ENCODE data around the gene STK32B.

Gene STK32B

GRCh38 chr4:5452156-5452555 lies 400.9 kb downstream of the STK32B start:
- FAIRE-seq: no peak

DNA sequence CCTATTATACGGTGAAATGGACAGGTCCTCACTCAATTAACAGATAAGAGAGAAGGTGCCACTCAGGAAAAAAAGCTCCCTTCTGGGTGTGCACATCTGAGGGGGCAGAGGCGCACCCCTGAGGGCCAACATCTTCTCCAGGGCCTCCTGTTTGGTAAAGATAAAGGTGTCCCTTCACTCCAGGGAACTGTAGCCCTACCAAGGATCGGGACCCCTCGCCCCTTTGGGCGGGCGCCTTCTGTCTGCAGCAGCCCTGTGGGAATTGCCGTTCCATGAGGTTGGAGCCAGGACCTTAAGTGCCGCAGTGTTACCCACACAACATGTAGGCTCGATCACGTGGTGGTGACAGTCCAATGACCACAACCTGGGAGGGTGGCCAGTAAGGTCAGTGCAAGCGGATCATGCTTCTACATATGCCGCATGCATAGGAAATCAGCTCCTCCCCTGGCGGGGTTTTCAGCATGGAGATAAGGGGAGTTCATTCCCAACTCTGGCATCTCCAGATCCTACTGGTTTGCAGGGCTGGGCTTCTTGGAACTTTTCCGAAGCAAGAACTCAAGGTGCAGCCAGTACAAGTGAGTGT lies 403.8 kb downstream of the STK32B start:
- no peak for FAIRE-seq

GRCh38 chr4:5456296-5456845 lies 405.1 kb downstream of the STK32B start:
- FAIRE-seq: no peak

DNA sequence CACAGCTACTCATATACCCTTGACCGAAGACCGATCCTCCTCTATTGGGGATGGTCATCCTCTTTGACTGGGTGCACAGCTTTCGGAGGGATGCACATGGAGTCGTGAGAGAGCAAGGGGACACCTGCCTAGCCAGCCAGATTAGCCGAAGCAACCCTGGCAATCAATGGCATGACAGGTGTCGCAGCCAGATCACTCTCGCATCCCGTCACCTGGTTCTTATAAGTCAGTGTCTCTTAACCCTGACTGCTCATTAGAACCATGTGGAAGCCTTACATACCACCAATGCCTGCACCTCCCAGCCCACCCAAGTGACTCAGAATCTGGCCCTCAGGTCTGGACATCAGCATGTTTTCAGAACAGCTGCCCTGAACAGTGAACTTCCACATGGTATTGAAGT lies 407.4 kb downstream of the STK32B start:
- no peak for FAIRE-seq

DNA sequence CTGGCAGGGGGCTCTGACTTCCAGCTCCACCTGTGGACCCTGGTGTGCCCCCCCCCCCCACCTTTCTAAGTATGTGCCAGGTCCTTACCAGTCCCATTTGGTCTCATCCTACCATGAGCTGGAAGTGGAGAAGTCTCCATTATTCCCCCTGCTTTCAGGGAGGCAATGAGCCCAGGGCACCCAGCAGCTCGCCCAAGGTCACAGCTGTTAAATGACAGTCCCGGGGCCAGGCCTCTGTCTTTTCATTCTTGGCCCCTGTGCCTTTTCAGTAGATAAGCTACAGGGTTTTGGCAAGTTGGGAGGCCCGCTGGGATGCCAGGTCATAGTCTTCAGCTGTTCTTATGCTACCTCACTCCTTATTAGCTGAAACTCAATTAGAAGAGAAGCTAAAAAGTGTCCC lies 408.0 kb downstream of the STK32B start:
- no peak for FAIRE-seq

DNA sequence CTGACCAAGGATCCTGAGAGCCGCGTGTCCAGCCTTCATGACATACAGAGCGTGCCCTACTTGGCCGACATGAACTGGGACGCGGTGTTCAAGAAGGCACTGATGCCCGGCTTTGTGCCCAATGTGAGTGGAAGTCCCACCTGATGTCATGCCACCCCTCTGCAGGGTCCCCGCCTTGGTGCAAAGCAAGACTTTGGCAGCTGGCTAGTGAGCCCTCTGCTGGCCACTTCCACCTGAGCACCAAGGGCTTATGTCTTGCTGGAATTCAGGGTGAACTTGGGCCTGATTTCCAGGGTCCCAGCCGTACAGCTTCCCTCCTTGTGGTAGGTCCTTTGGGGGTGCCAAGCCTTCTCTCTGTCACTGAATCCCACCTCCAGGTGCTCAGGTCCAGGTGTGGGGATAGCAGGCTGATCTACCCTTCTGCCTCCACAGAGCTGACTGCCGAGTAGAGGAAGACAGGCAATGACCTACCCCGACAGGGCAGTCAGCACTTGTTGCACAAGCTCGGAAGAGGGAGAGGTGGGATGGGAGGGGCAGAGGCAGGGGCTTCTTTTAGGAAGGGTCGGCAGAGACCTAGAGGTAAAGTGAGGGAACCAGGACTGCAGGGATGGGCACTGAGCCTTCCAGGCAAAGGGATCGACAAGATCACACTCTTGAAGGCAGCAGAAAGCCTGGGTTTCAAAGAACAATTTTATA lies 409.0 kb downstream of the STK32B start:
- no peak for FAIRE-seq

GRCh38 chr4:5461477-5461876 lies 410.2 kb downstream of the STK32B start:
- no peak for FAIRE-seq

GRCh38 chr4:5462254-5462835 lies 411.1 kb downstream of the STK32B start:
- no peak for FAIRE-seq

DNA sequence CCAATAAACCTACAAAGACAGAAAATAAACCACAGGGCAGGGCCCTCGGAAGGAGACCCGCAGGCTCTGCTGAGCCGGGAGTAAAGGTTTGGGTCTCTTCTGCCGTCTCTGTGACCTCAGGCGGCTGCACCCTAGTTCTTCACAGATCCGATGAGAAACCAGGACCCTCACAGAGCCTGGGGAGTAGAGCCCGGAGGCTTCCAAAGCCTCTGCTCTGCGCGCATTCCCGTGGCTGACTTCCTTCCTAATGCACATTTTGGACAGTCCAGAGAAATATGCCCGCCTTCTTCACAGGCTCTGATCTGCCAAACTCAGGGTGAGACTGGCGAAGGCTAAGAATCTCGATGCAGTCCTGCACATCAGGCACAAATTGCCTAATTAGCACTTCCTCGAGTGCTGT lies 411.6 kb downstream of the STK32B start:
- FAIRE-seq: no peak

- no peak for FAIRE-seq
These were observed 412.1 kb downstream of the STK32B start for GRCh38 chr4:5463361-5463760.

- FAIRE-seq: no peak
These were observed 412.8 kb downstream of the STK32B start for GRCh38 chr4:5463936-5464650.

- no peak for FAIRE-seq
These were observed 414.2 kb downstream of the STK32B start for GRCh38 chr4:5465529-5465928.

GRCh38 chr4:5465956-5466355 lies 414.7 kb downstream of the STK32B start:
- no peak for FAIRE-seq

- FAIRE-seq: no peak
These were observed 415.8 kb downstream of the STK32B start for GRCh38 chr4:5467111-5467510.

GRCh38 chr4:5469151-5469775 lies 418.0 kb downstream of the STK32B start:
- FAIRE-seq: no peak

- no peak for FAIRE-seq
These were observed 418.6 kb downstream of the STK32B start for GRCh38 chr4:5469861-5470260.

GRCh38 chr4:5470318-5471198 lies 419.3 kb downstream of the STK32B start:
- FAIRE-seq: no peak

DNA sequence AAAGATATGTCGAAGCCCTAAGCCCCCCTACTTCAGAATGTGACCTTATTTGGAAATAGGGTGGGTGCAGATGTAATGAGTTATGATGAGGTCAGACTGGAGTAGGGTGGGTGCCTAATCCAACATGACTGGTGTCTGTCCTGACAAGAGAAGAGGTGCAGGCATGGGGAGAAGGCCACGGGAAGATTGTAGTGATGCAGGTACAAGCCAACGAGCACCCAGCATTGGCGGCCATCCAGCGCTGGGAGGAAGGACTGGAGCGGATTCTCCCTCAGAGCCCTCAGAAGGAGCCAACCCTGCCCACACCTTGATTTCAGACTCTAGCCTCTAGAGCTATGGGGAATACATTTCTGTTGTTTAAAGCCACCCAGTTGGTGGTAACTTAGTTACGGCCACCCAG lies 419.9 kb downstream of the STK32B start:
- FAIRE-seq: no peak

DNA sequence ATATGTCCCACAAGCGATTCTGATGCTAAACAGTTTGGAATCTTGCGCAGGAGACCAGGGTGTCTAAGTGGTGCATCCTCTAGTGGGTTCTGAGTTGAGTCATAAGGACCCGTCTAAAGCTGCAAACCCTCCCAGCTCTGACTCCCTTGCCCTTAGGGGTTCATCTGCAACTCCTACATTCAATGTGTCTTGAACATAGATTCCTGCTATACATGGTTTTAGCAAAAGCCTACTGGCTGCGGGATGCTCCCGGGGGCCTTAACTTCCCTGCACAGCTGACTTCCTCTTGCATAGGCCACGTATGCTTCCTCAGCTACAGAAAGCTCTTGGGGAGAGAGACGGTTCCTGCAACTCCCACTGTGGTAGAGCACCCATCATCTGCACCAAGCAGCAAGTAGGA lies 420.4 kb downstream of the STK32B start:
- FAIRE-seq: no peak

- no peak for FAIRE-seq
These were observed 420.9 kb downstream of the STK32B start for GRCh38 chr4:5472160-5472591.

DNA sequence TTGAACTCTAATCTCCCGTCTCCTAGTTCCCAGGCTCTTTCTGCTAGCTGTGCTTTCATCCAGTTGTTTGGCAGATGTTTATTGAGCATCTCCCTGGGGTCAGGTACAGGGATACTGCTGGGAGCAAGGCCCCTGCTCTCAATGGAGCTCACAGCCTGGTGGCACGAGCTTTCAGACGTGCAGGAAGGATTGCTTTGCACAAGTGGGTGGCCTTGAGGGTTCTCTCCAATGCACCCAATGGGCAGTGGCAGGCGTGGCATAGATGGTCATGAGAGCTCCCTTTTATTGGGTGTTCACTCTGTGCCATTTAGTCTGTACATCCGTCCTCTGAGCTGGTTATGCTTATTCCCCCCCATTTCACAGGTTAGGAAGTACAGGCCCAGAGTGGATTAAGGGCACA lies 421.8 kb downstream of the STK32B start:
- FAIRE-seq: no peak

GRCh38 chr4:5474756-5475155 lies 423.5 kb downstream of the STK32B start:
- FAIRE-seq: no peak
